A549 (cell line): Measurements from ENCODE around the gene FNDC1. TPM values are rescaled to one million over a fixed set of nuclear protein-coding genes. Genes with fewer than 3 reads are reported as not detected.

Experiments used
- ATAC-seq, 2 experiments: fragments of 200-7000 bp in 1 of 2; fragments of >200 bp in 1 of 2; cut with Nextera tagmentation in 1 of 2; cut with Tn5 transposase in 1 of 2; 3 replicates each; pipeline versions ENCODE4 v1.8.0 to v1.9.1; 2018 to 2020; ENCODE audit warnings: mild to moderate bottlenecking in 1 of 2, moderate library complexity in 1 of 2
- CTCF ChIA-PET: fragments of 300-600 bp; sonication (Branson Sonifier 250); formaldehyde crosslinking; extraction: SDS; loops from one replicate; lab custom pipeline; 2021; ENCODE audit warnings: antibody characterized with exemption, inconsistent platforms; lab: Yijun Ruan, JAX
- POLR2A ChIA-PET: fragments of 350-600 bp; formaldehyde crosslinking; extraction: SDS; loops from one replicate; lab custom pipeline; 2021; ENCODE audit warnings: antibody characterized with exemption, inconsistent platforms; lab: Yijun Ruan, JAX
- DNase-seq, 2 experiments: peaks; one replicate each; pipeline versions ENCODE4 v3.0.0 to v3.0.0-alpha.2; 2011 to 2016; ENCODE audit warnings: low read depth in 1 of 2, low spot score in 1 of 2
- FAIRE-seq: peaks from 2 replicates; lab custom pipeline; 2011; peaks lifted over from hg19 to GRCh38; lab: Jason Lieb, UNC
- H3K27ac ChIP-seq, 2 experiments: fragments of >200 bp; sonication (Bioruptor Twin); formaldehyde crosslinking; 3 replicates each; pipeline ENCODE4 v1.5.1; 2016 to 2017
- H3K4me1 ChIP-seq: fragments of >200 bp; sonication (Bioruptor Twin); formaldehyde crosslinking; 3 replicates; pipeline ENCODE4 v1.6.1; 2016
- H3K4me2 ChIP-seq: fragments of >200 bp; sonication (Bioruptor Twin); formaldehyde crosslinking; 3 replicates; pipeline ENCODE4 v1.6.1; 2016
- H3K4me3 ChIP-seq: fragments of >200 bp; sonication (Bioruptor Twin); formaldehyde crosslinking; 3 replicates; pipeline ENCODE4 v1.5.1; 2016
- H3K9me3 ChIP-seq: fragments of >200 bp; sonication (Bioruptor Twin); formaldehyde crosslinking; 3 replicates; pipeline ENCODE4 v1.6.1; 2016
- BCL3 ChIP-seq: fragments of >200 bp; sonication (Bioruptor Twin); formaldehyde crosslinking; IDR thresholded peaks from 3 replicates; pipeline ENCODE4 v1.6.1; 2016
- BHLHE40 ChIP-seq: IDR thresholded peaks from 2 replicates; pipeline ENCODE4 v1.6.1; 2012; ENCODE audit warnings: low read depth, low read length, inconsistent platforms
- CBX2 ChIP-seq: fragments of 200-600 bp; sonication (generic); IDR thresholded peaks from 2 replicates; pipeline ENCODE4 v1.6.1; 2016; ENCODE audit warnings: low read depth, mild to moderate bottlenecking, borderline replicate concordance
- CEBPB ChIP-seq, 2 experiments: fragments of >200 bp in 1 of 2; sonication (Bioruptor Twin) in 1 of 2; formaldehyde crosslinking in 1 of 2; IDR thresholded peaks; 2 replicates each; pipeline ENCODE4 v1.6.1; 2012 to 2016
- CHD2 ChIP-seq: fragments of 150-350 bp; IDR thresholded peaks from 2 replicates; pipeline ENCODE4 v1.6.1; 2014; ENCODE audit warnings: low read length; ENCODE audit not compliant: partially characterized antibody
- CHD4 ChIP-seq: fragments of 200-600 bp; sonication (generic); IDR thresholded peaks from 2 replicates; pipeline ENCODE4 v1.6.1; 2016; ENCODE audit warnings: antibody characterized with exemption, mild to moderate bottlenecking, borderline replicate concordance
- EHF ChIP-seq: fragments of 250-450 bp; sonication (Bioruptor Pico); IDR thresholded peaks from 2 replicates; pipeline ENCODE4 v1.5.0; 2020; ENCODE audit warnings: mild to moderate bottlenecking
- EHMT2 ChIP-seq: fragments of 200-600 bp; sonication (generic); IDR thresholded peaks from 2 replicates; pipeline ENCODE4 v1.6.1; 2016; ENCODE audit warnings: antibody characterized with exemption, low read depth, mild to moderate bottlenecking, moderate library complexity
- EP300 ChIP-seq, 2 experiments: fragments of >200 bp; sonication (Bioruptor Twin); formaldehyde crosslinking; IDR thresholded peaks; 2 replicates in 1 of 2; 3 replicates in 1 of 2; pipeline ENCODE4 v1.6.1; 2016 to 2017
- ESRRA ChIP-seq: fragments of 150-350 bp; IDR thresholded peaks from 2 replicates; pipeline ENCODE4 v1.6.1; 2014; ENCODE audit warnings: mild to moderate bottlenecking, low read length, borderline replicate concordance
- FOSB ChIP-seq: fragments of 250-450 bp; sonication (Bioruptor Pico); IDR thresholded peaks from 2 replicates; pipeline ENCODE4 v1.5.0; 2020; ENCODE audit warnings: mild to moderate bottlenecking, moderate library complexity
- FOSL2 ChIP-seq, 2 experiments: fragments of 450-650 bp in 1 of 2; fragments of >200 bp in 1 of 2; sonication (Bioruptor Twin) in 1 of 2; formaldehyde crosslinking; IDR thresholded peaks; 2 replicates each; pipeline versions ENCODE4 v1.5.0 to v1.6.1; 2016 to 2020; ENCODE audit warnings: mild to moderate bottlenecking in 1 of 2, moderate library complexity in 1 of 2
- GATA3 ChIP-seq: IDR thresholded peaks from 2 replicates; pipeline ENCODE4 v1.6.1; 2012; ENCODE audit warnings: borderline replicate concordance
- HOXB13 ChIP-seq: fragments of 250-450 bp; sonication (Bioruptor Pico); IDR thresholded peaks from 2 replicates; pipeline ENCODE4 v1.5.0; 2020; ENCODE audit warnings: low read depth, mild to moderate bottlenecking, moderate library complexity
- HOXB5 ChIP-seq: fragments of 250-450 bp; sonication (Bioruptor Pico); IDR thresholded peaks from 2 replicates; pipeline ENCODE4 v1.5.0; 2020; ENCODE audit warnings: mild to moderate bottlenecking, moderate library complexity
- JUNB ChIP-seq: fragments of >200 bp; sonication (Bioruptor Twin); formaldehyde crosslinking; IDR thresholded peaks from 2 replicates; pipeline ENCODE4 v1.6.1; 2016
- KDM5A ChIP-seq: fragments of 200-600 bp; sonication (generic); IDR thresholded peaks from 2 replicates; pipeline ENCODE4 v1.6.1; 2016; ENCODE audit warnings: antibody characterized with exemption, mild to moderate bottlenecking
- NFE2L2 ChIP-seq: fragments of 150-350 bp; conservative IDR thresholded peaks from 2 replicates; pipeline ENCODE4 v1.6.1; 2014; ENCODE audit warnings: low read length
- PHF8 ChIP-seq: fragments of 200-600 bp; sonication (generic); IDR thresholded peaks from 2 replicates; pipeline ENCODE4 v1.6.1; 2016; ENCODE audit warnings: low read depth, mild to moderate bottlenecking, antibody characterized with exemption, moderate library complexity, borderline replicate concordance
- POLR2A ChIP-seq: IDR thresholded peaks from 2 replicates; pipeline ENCODE4 v1.6.1; 2012; ENCODE audit warnings: mild to moderate bottlenecking, low read length
- RAD21 ChIP-seq, 2 experiments: fragments of >200 bp in 1 of 2; sonication (Bioruptor Twin) in 1 of 2; formaldehyde crosslinking in 1 of 2; IDR thresholded peaks in 1 of 2; conservative IDR thresholded peaks in 1 of 2; 2 replicates in 1 of 2; 3 replicates in 1 of 2; pipeline ENCODE4 v1.6.1; 2012 to 2018; ENCODE audit warnings: inconsistent platforms in 1 of 2
- RCOR1 ChIP-seq: fragments of 150-350 bp; IDR thresholded peaks from 2 replicates; pipeline ENCODE4 v1.6.1; 2014; ENCODE audit warnings: antibody characterized with exemption, low read length, low read depth
- RNF2 ChIP-seq: fragments of 200-600 bp; sonication (generic); IDR thresholded peaks from 2 replicates; pipeline ENCODE4 v1.6.1; 2016; ENCODE audit warnings: low read depth, mild to moderate bottlenecking, antibody characterized with exemption, moderate library complexity, borderline replicate concordance
- SMC3 ChIP-seq: fragments of >200 bp; sonication (Bioruptor Twin); formaldehyde crosslinking; IDR thresholded peaks from 3 replicates; pipeline ENCODE4 v1.6.1; 2018; ENCODE audit warnings: inconsistent platforms
- TFCP2L1 ChIP-seq: fragments of 250-450 bp; sonication (Bioruptor Pico); IDR thresholded peaks from 2 replicates; pipeline ENCODE4 v1.5.0; 2021; ENCODE audit warnings: mild to moderate bottlenecking
- TP53 ChIP-seq: fragments of 250-450 bp; sonication (Bioruptor Pico); IDR thresholded peaks from 2 replicates; pipeline ENCODE4 v1.5.0; 2021; ENCODE audit warnings: mild to moderate bottlenecking, moderate library complexity
- USF2 ChIP-seq: fragments of 450-650 bp; IDR thresholded peaks from 2 replicates; pipeline ENCODE4 v1.6.1; 2014; ENCODE audit warnings: antibody characterized with exemption
- ZFP36 ChIP-seq: fragments of 450-650 bp; IDR thresholded peaks from 2 replicates; pipeline ENCODE4 v1.6.1; 2014; ENCODE audit warnings: borderline replicate concordance; ENCODE audit not compliant: partially characterized antibody
- WGBS: methylation state at CpG from one replicate; pipeline ENCODE4 v1.1.6; 2017; ENCODE audit errors: missing lambda C conversion rate; 5-methylcytosine and 5-hydroxymethylcytosine counted together
- polyA plus RNA-seq, 4 experiments: library from polyadenylated mRNA; depleted of rRNA in 3 of 4; stranded (reverse); fragments of >200 nt; fragmentation: RNase III in 1 of 4; extraction: RNeasy Plus Mini Kit Qiagen cat#74134 plus additional on column Dnase treatment in 1 of 4; gene quantifications; 2 replicates in 3 of 4; 3 replicates in 1 of 4; pipeline ENCODE4 v1.2.3, GENCODE V29; 2011 to 2017
- TF ChIP-seq, protein P1 (sequence below): fragments of 150-350 bp; IDR thresholded peaks from 2 replicates; pipeline ENCODE4 v1.6.1; 2014; ENCODE audit warnings: low read depth, mild to moderate bottlenecking, low read length
- TF ChIP-seq, protein P2 (sequence below): IDR thresholded peaks from 2 replicates; pipeline ENCODE4 v1.6.1; 2012; ENCODE audit warnings: low read depth, borderline replicate concordance
- TF ChIP-seq, protein P3 (sequence below): IDR thresholded peaks from 2 replicates; pipeline ENCODE4 v1.6.1; 2012

The FNDC1 gene
- polyA plus RNA-seq, 2 of the 4 experiments (the other 2 are of a cell fraction) = 0.01 TPM; not detected in 1

DNA sequence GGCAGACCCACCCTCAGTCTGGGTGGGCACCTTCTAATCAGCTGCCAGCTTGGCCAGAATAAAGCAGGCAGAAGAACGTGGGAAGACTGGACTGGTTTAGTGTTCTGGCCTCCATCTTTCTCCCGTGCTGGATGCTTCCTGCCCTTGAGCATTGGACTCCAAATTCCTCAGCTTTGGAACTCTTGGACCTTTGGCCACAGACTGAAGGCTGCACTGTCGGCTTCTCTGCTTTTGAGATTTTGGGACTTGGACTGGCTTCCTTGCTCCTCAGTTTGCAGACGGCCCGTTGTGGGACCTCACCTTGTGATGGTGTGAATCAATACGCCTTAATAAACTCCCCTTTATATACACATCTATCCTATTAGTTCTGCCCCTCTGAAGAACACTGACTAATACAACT lies 20.6 kb upstream of the FNDC1 start:
- Histone ChIP-seq H3K4me3 (no peak overlapping the region), H3K27ac (no peak overlapping the region), H3K9me3 (no peaks in the 10 kb centered on the region), H3K4me2 (no peak overlapping the region), H3K4me1 (no peaks in the 10 kb centered on the region)
- ChIA-PET POLR2A (no interaction called here), CTCF (interaction anchor here (1.1 to 3.4 kb wide), 3 partner anchors 11 to 45 kb away, joined by 3 to 16 read pairs (median 3); no protein-coding TSS in a partner anchor)
- FAIRE-seq = no peak
- no peak for ATAC-seq
- no peak for DNase-seq
- TF ChIP-seq, protein P1, sequence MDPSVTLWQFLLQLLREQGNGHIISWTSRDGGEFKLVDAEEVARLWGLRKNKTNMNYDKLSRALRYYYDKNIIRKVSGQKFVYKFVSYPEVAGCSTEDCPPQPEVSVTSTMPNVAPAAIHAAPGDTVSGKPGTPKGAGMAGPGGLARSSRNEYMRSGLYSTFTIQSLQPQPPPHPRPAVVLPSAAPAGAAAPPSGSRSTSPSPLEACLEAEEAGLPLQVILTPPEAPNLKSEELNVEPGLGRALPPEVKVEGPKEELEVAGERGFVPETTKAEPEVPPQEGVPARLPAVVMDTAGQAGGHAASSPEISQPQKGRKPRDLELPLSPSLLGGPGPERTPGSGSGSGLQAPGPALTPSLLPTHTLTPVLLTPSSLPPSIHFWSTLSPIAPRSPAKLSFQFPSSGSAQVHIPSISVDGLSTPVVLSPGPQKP = no peak
- TF ChIP-seq, protein P2, sequence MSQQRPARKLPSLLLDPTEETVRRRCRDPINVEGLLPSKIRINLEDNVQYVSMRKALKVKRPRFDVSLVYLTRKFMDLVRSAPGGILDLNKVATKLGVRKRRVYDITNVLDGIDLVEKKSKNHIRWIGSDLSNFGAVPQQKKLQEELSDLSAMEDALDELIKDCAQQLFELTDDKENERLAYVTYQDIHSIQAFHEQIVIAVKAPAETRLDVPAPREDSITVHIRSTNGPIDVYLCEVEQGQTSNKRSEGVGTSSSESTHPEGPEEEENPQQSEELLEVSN = no peak
- TF ChIP-seq GATA3 (no peak), EHF (CRISPR knock-in tag) (no peak), SMC3 (no peak), RNF2 (no peak), FOSB (CRISPR knock-in tag) (no peak), CHD2 (no peak), NFE2L2 (no peak), KDM5A (no peak), RCOR1 (no peak), JUNB (no peak), HOXB13 (CRISPR knock-in tag) (no peak), CHD4 (no peak), RAD21 (conservative IDR thresholded peaks at IDR 0.05 in 1 of 2, IDR thresholded peaks at IDR 0.05 in 1 of 2) (no peak), USF2 (no peak), TFCP2L1 (no peak), HOXB5 (CRISPR knock-in tag) (no peak)
- TF ChIP-seq, protein P3, sequence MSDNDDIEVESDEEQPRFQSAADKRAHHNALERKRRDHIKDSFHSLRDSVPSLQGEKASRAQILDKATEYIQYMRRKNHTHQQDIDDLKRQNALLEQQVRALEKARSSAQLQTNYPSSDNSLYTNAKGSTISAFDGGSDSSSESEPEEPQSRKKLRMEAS = no peak
- 42% methylated on average over 6 of the region's 6 CpGs for WGBS

DNA sequence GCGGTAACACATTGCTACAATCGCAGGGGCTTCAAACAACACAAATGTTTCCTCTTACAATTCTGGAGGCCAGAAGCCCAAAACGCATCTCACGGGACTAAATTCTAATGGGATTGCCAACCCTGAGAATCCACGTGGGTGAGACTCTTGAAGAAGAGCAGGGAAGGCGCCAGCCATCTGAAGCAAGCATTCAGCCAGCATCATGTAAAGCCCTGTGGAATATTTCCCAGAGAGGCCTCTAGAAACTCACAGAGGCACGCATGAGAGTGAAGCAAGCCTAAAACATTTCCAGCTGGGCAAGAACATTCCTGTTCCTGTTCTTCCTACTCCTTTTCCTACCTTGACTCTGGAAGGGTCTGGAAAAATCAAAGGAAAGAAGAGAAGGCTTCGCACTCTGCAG lies 19.6 kb upstream of the FNDC1 start:
- DNase-seq = no peak
- 65% methylated on average over 8 of the region's 8 CpGs for WGBS
- Histone ChIP-seq H3K4me2 (no peak overlapping the region), H3K4me1 (no peaks in the 10 kb centered on the region), H3K9me3 (no peaks in the 10 kb centered on the region), H3K4me3 (no peak overlapping the region), H3K27ac (no peak overlapping the region)
- TF ChIP-seq ESRRA = no peak
- no peak for TF ChIP-seq BHLHE40
- TF ChIP-seq CBX2 = no peak
- no peak for TF ChIP-seq TFCP2L1
- no peak for TF ChIP-seq NFE2L2
- TF ChIP-seq BCL3 = no peak
- TF ChIP-seq PHF8 = no peak
- TF ChIP-seq SMC3 = no peak
- no peak for TF ChIP-seq FOSB (CRISPR knock-in tag)
- TF ChIP-seq JUNB = no peak
- no peak for TF ChIP-seq KDM5A
- TF ChIP-seq CEBPB (IDR thresholded peaks at IDR 0.05) = no peak
- no peak for TF ChIP-seq POLR2A
- TF ChIP-seq FOSL2 (IDR thresholded peaks at IDR 0.05) = no peak
- TF ChIP-seq FOSL2 (CRISPR knock-in tag; IDR thresholded peaks at IDR 0.05) = no peak
- TF ChIP-seq HOXB13 (CRISPR knock-in tag) = no peak
- TF ChIP-seq EHMT2 = no peak
- TF ChIP-seq RNF2 = no peak
- TF ChIP-seq TP53 (CRISPR knock-in tag) = no peak
- no peak for TF ChIP-seq ZFP36
- no peak for TF ChIP-seq EP300 (IDR thresholded peaks at IDR 0.05)
- ChIA-PET CTCF (interaction anchor here (1.1 to 3.4 kb wide), 4 partner anchors 12 to 46 kb away, joined by 3 to 16 read pairs (median 3); no protein-coding TSS in a partner anchor), POLR2A (no interaction called here)
- ATAC-seq = no peak
- no peak for FAIRE-seq
